ENCODE data around the gene IDH3A.

IDH3A gene

DNA sequence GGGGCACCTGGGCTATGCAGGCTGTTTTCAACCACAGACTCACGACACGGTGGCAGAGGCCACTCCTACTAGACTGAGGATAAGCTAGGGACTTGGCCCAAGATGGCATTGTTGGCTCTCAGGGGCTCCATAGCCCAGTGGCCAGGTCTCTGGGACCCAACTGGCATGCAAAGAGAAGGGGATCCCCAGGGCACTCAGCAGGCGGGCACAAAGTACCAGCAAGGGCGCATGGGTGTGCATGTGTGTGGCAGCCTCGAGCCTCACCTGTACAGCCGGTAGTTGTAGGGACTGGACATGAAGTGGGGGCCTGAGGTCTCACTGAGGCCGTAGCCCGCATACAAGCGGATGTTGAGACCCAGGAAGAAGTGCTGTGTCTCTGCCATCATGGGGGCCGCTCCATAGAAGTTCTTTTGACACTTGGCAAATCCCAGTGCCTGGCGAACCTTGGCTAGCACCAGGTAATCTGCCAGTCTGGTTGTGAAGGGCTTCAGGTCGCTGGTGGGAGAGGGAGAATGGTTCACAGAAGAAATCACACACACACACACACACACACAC is 30.2 kb downstream of the IDH3A start:
- Histone ChIP-seq H3K27ac (ENCODE audit: insufficient read depth, low read length, poor library complexity, severe bottlenecking) (no peak overlapping the region), H3K4me1 (ENCODE audit: control insufficient read depth, insufficient read depth, low read length, poor library complexity, severe bottlenecking) (no peaks in the 10 kb centered on the region), H3K9me3 (ENCODE audit: control insufficient read depth, low read length) (no peaks in the 10 kb centered on the region), H3K27me3 (replicated peaks; ENCODE audit: control insufficient read depth, insufficient read depth, low read length, poor library complexity, severe bottlenecking) (no peaks in the 10 kb centered on the region), H3K4me3 (ENCODE audit: insufficient read depth, low read depth, low read length, poor library complexity, severe bottlenecking) (no peak overlapping the region), H3K36me3 (ENCODE audit: control insufficient read depth, insufficient read depth, low read length) (no peaks in the 10 kb centered on the region)
- no peak for DNase-seq

DNA sequence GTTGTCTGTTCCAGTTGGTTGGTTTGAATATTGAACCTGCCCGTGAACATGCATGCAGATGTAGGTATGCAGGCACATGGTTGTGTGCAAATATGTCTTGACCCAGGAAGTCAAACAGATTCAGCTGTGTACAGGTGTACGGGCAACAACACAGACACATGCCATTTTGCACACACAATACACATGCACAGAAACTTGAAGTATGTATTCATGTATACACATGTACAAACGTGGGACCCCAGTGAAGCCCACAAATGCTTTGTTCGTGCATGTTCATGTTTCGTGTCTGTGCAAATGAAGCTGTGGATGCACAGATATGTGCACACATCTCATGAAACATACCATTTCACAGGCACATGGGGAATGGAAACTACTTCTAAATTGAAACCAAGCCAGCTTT is 30.7 kb downstream of the IDH3A start:
- H3K4me3 ChIP-seq (ENCODE audit: insufficient read depth, low read depth, low read length, poor library complexity, severe bottlenecking) = no peak overlapping the region
- H3K4me1 ChIP-seq (ENCODE audit: control insufficient read depth, insufficient read depth, low read length, poor library complexity, severe bottlenecking) = no peaks in the 10 kb centered on the region
- DNase-seq = no peak
- H3K27me3 ChIP-seq (replicated peaks; ENCODE audit: control insufficient read depth, insufficient read depth, low read length, poor library complexity, severe bottlenecking) = no peaks in the 10 kb centered on the region
- no peak overlapping the region for H3K27ac ChIP-seq (ENCODE audit: insufficient read depth, low read length, poor library complexity, severe bottlenecking)
- no peaks in the 10 kb centered on the region for H3K36me3 ChIP-seq (ENCODE audit: control insufficient read depth, insufficient read depth, low read length)
- H3K9me3 ChIP-seq (ENCODE audit: control insufficient read depth, low read length) = no peaks in the 10 kb centered on the region

DNA sequence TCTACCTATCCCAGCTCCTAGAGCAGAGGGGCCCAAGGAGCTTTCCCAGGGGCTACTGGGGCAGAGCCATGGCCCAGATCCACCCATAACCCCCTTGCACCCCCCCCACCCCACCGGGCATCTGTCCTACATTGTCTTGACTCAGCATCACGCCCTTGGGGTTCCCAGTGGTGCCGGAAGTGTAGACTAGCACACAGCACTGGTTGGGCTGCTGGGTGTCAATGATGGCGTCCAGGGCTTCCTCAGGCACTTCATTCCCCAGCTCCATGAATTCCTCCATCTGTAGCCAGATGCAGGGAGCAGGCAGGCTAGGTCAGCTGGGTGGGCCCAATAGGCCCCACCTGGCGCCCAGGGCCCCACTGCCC is 33.2 kb downstream of the IDH3A start:
- Histone ChIP-seq H3K9me3 (ENCODE audit: control insufficient read depth, low read length) (no peaks in the 10 kb centered on the region), H3K4me3 (ENCODE audit: insufficient read depth, low read depth, low read length, poor library complexity, severe bottlenecking) (no peak overlapping the region), H3K27ac (ENCODE audit: insufficient read depth, low read length, poor library complexity, severe bottlenecking) (no peak overlapping the region), H3K27me3 (replicated peaks; ENCODE audit: control insufficient read depth, insufficient read depth, low read length, poor library complexity, severe bottlenecking) (no peaks in the 10 kb centered on the region), H3K4me1 (ENCODE audit: control insufficient read depth, insufficient read depth, low read length, poor library complexity, severe bottlenecking) (no peaks in the 10 kb centered on the region), H3K36me3 (ENCODE audit: control insufficient read depth, insufficient read depth, low read length) (no peaks in the 10 kb centered on the region)
- DNase-seq = no peak

DNA sequence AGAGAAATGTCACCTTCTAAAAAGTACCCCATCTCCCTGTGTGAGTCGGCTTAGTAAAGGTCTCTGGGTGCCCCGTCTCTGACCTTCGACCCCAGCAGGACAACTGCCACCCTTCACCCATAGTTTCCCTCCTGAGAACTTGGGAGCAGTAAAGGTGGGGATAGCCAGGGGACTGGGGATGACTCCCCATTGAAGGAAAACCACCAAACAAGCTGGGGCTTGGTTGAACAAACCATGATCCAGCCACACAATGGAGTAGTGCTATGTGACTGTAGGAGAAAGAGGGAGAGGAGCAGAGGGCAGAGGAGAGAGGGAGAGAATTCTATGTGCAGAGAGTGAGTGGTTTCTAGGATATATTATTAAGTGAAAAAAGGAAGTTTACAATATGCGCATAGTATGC is 33.7 kb downstream of the IDH3A start:
- DNase-seq = no peak
- Histone ChIP-seq H3K27ac (ENCODE audit: insufficient read depth, low read length, poor library complexity, severe bottlenecking) (no peak overlapping the region), H3K36me3 (ENCODE audit: control insufficient read depth, insufficient read depth, low read length) (no peaks in the 10 kb centered on the region), H3K4me3 (ENCODE audit: insufficient read depth, low read depth, low read length, poor library complexity, severe bottlenecking) (no peak overlapping the region), H3K9me3 (ENCODE audit: control insufficient read depth, low read length) (no peaks in the 10 kb centered on the region), H3K4me1 (ENCODE audit: control insufficient read depth, insufficient read depth, low read length, poor library complexity, severe bottlenecking) (no peaks in the 10 kb centered on the region), H3K27me3 (replicated peaks; ENCODE audit: control insufficient read depth, insufficient read depth, low read length, poor library complexity, severe bottlenecking) (no peaks in the 10 kb centered on the region)

DNA sequence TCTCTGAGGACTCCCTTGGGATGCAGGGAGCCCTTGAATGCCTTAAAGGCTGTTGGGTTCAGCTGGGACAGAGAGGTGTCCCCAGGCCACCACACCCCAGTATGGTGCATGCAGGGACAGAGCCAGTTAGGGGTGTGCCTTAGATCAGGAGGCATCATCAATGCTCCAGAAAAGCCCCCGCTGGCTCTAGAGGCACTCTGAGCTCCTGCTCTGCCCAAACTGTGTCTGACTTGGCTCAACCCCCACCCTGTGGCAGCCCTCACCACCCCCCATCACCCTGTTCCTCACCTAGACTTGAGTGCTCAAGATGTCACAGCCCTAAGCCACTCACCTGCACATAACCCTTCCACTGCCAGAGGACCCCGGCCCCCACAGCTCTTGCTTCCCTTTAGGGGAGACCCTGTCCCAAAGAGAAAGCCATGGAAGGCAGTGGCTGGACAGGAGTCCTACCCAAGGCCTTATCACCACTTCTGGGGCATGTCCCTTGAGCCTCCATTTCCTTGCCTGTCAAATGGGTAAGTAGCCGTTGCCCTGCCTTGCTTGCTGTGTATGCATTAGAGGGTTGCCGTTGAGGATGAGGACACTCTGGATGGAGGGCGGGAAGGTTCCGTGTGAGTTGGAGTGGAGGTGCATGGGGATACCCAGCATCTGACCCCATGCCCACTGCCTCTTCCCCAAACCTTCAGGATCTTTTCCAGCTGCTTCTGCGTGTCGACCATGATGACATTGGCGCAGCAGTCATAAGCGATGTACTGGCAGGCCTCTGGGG is 43.8 kb downstream of the IDH3A start:
- no peak for DNase-seq
- no peaks in the 10 kb centered on the region for H3K27me3 ChIP-seq (replicated peaks; ENCODE audit: control insufficient read depth, insufficient read depth, low read length, poor library complexity, severe bottlenecking)

DNA sequence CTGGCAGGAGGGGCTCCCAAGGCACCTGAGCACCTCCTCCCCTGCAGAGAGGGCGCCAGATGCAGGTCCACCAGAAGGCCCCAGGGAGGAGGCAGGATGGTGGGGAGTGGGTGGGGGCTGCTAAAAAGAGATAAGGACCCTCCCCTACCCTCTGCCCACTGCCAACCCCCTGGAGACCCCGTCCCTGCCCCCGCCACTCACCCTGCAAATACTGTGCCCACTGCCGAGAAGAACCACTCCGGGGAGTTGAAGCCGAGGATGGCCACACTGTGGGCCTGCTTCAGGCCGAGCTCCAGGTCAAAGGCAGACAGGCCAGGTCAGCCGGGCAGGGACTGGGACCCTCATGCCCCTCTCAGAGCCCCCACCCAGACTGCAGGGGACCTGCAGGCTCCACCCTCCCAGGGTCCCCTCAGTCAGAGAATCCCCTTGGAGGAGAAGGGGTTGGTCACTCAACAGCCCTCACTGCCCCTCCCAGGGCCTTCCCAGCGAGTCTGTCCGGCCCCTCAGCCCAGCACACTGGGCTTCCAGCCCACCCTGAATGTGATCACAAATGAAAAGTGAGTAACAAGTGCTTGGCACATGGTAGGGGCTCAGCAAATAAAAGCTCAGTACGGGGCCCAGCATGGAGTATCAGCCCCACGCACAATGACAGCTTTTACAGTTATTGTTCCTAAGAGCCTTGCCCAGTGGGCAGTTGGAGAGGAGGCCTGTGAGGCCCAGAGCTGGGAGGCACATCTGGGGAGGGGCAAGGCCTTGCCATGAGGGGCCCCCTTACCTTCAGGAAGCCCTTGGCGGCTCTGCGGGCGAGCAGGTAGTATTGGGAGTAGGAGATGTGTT is 44.8 kb downstream of the IDH3A start:
- DNase-seq = no peak
- Histone ChIP-seq H3K36me3 (ENCODE audit: control insufficient read depth, insufficient read depth, low read length) (no peaks in the 10 kb centered on the region), H3K9me3 (ENCODE audit: control insufficient read depth, low read length) (no peaks in the 10 kb centered on the region), H3K4me1 (ENCODE audit: control insufficient read depth, insufficient read depth, low read length, poor library complexity, severe bottlenecking) (no peaks in the 10 kb centered on the region), H3K4me3 (ENCODE audit: insufficient read depth, low read depth, low read length, poor library complexity, severe bottlenecking) (no peak overlapping the region), H3K27me3 (replicated peaks; ENCODE audit: control insufficient read depth, insufficient read depth, low read length, poor library complexity, severe bottlenecking) (no peaks in the 10 kb centered on the region), H3K27ac (ENCODE audit: insufficient read depth, low read length, poor library complexity, severe bottlenecking) (no peak overlapping the region)

More for the DNA sequence above, 43.8 kb downstream of the IDH3A start:
- Histone ChIP-seq H3K9me3 (ENCODE audit: control insufficient read depth, low read length) (no peaks in the 10 kb centered on the region), H3K4me3 (ENCODE audit: insufficient read depth, low read depth, low read length, poor library complexity, severe bottlenecking) (no peak overlapping the region), H3K36me3 (ENCODE audit: control insufficient read depth, insufficient read depth, low read length) (no peaks in the 10 kb centered on the region), H3K27ac (ENCODE audit: insufficient read depth, low read length, poor library complexity, severe bottlenecking) (no peak overlapping the region), H3K4me1 (ENCODE audit: control insufficient read depth, insufficient read depth, low read length, poor library complexity, severe bottlenecking) (no peaks in the 10 kb centered on the region)

DNA sequence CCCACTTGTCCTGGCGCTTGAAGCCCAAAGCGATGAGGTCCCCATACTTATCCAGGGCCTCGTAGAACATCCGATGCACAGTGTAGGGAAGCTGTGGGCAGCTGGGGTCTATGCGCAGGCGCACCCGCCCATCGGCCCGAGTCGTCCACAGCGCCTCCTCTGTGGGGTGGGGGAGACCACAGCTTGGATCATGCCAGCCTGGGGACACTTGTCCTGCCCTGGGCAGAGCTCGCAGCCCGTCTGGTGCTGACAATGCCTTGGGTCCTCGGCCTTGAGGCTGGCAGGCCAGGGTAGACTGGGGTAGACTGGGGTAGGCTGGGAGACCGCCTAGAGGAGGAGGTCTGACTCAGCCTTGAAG is 45.4 kb downstream of the IDH3A start:
- Histone ChIP-seq H3K27ac (ENCODE audit: insufficient read depth, low read length, poor library complexity, severe bottlenecking) (no peak overlapping the region), H3K36me3 (ENCODE audit: control insufficient read depth, insufficient read depth, low read length) (no peaks in the 10 kb centered on the region), H3K4me3 (ENCODE audit: insufficient read depth, low read depth, low read length, poor library complexity, severe bottlenecking) (no peak overlapping the region), H3K9me3 (ENCODE audit: control insufficient read depth, low read length) (no peaks in the 10 kb centered on the region), H3K4me1 (ENCODE audit: control insufficient read depth, insufficient read depth, low read length, poor library complexity, severe bottlenecking) (no peaks in the 10 kb centered on the region), H3K27me3 (replicated peaks; ENCODE audit: control insufficient read depth, insufficient read depth, low read length, poor library complexity, severe bottlenecking) (no peaks in the 10 kb centered on the region)
- no peak for DNase-seq

DNA sequence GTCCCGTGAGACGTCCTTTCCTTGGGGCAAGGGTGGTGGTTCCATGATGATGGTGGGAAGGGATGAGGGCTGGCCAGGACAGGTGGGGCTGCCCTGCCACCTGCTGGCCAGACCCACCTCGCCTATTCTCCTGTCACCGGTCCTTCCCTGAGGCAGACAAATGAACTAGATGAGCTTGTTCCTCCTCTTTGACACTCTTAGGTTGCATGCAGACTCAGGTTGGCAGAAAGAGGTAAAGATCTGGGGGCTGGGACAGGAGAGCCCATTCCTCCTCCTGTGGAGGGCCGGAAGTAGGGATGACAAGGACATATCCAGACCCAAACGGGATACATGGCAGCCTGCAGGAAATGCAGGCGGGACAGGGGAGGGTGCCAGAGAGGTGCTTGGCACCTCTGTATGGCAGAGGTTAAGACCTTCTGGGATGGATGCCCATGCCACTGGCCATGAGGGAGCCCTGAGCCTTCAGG is 46.6 kb downstream of the IDH3A start:
- Histone ChIP-seq H3K4me1 (ENCODE audit: control insufficient read depth, insufficient read depth, low read length, poor library complexity, severe bottlenecking) (no peaks in the 10 kb centered on the region), H3K27ac (ENCODE audit: insufficient read depth, low read length, poor library complexity, severe bottlenecking) (no peak overlapping the region), H3K4me3 (ENCODE audit: insufficient read depth, low read depth, low read length, poor library complexity, severe bottlenecking) (no peak overlapping the region), H3K27me3 (replicated peaks; ENCODE audit: control insufficient read depth, insufficient read depth, low read length, poor library complexity, severe bottlenecking) (no peaks in the 10 kb centered on the region), H3K9me3 (ENCODE audit: control insufficient read depth, low read length) (no peaks in the 10 kb centered on the region), H3K36me3 (ENCODE audit: control insufficient read depth, insufficient read depth, low read length) (no peaks in the 10 kb centered on the region)
- DNase-seq = peak; percentile 12 to 32 (median 16)

DNA sequence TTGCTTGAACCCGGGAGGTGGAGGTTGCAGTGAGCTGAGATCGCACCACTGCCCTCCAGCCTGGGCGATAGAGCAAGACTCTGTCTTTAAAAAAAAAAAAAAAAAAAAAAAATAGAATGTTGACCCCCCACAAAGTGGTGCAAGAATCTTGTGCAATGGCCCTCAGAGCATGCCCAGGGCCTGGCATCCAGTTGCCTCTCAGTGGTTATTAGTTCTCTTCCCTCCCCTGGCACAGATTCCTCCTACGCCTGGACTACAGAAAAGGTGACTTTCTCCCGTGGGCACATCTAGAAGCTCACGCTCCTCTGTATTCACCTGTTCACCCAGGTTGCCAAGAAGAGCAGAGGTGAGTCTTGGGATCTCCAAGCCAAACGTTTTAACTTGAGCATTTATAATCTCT is 48.5 kb downstream of the IDH3A start:
- Histone ChIP-seq H3K36me3 (ENCODE audit: control insufficient read depth, insufficient read depth, low read length) (no peaks in the 10 kb centered on the region), H3K27ac (ENCODE audit: insufficient read depth, low read length, poor library complexity, severe bottlenecking) (no peak overlapping the region), H3K27me3 (replicated peaks; ENCODE audit: control insufficient read depth, insufficient read depth, low read length, poor library complexity, severe bottlenecking) (no peaks in the 10 kb centered on the region), H3K9me3 (ENCODE audit: control insufficient read depth, low read length) (no peaks in the 10 kb centered on the region), H3K4me1 (ENCODE audit: control insufficient read depth, insufficient read depth, low read length, poor library complexity, severe bottlenecking) (no peaks in the 10 kb centered on the region), H3K4me3 (ENCODE audit: insufficient read depth, low read depth, low read length, poor library complexity, severe bottlenecking) (no peak overlapping the region)
- DNase-seq = no peak

All from effector memory CD4-positive, alpha-beta T cell (primary cell).